HG02798 (cell line): Measurements from ENCODE around the gene SUOX.
"Not testable (repeated sequence)": the region's sequence is repeated elsewhere in the genome, so short reads cannot be mapped to it uniquely, and the experiment has no call there.

ENCODE experiments used
- ATAC-seq: cut with Tn5 transposase; IDR thresholded peaks from one replicate; pipeline ENCODE4 v1.9.1; 2021; ENCODE audit warnings: mild to moderate bottlenecking; ENCODE audit not compliant: unreplicated experiment, poor library complexity

Gene SUOX

DNA sequence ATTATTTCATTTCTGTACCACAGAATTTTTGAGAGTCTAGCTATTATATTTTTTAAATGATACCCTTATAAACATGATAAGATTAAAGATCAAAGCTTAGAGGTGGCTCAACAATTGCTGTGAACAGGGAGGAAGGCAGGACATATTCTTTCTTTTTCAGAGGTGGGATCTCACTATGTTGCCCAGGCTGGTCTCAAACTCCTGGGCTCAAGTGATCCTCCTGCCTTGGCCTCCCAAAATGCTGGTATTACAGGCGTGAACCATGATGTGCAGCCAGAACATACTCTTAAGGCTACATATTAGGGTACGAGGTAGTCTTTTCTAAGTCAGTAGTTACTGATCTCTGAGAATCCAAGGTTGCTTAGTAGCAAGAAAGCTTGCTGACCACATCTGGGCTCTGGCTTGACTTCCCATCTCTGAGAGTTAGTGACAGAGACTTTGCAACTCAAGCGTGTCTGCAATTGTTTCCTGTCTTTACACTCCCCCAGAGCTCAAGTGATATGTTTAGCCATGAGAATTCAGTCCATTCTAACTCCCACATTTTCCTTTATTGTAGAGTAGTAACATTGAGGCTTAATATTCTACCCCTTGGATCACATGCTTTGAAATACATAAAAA lies 14.6 kb upstream of the SUOX start:
- ATAC-seq = no peak

DNA sequence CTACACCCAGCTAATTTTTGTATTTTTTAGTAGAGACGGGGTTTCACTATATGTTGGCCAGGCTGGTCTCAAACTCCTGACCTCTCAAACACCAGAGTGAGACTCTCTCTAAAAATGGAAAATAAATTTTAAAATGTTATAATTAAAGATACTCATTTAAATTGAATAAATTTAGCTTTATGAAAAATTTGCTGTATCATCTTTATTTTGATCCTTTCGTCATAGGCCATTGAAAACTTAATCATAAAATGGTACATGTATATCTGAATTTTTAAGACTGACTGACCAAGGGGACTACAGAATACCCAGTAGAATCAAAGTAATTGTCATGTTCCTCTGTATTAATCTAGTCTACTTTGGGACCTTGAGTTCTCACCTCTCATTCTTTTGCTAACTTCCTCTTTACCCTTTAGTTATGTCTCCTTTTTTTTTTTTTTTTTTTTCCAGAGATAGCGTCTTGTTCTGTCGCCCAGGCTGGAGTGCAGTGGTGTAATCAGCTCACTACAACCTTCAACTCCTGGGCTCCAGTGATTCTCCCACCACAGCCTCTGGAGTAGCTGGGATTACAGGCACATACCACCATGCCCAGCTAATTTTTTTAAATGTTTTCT lies 13.7 kb upstream of the SUOX start:
- ATAC-seq = no peak

DNA sequence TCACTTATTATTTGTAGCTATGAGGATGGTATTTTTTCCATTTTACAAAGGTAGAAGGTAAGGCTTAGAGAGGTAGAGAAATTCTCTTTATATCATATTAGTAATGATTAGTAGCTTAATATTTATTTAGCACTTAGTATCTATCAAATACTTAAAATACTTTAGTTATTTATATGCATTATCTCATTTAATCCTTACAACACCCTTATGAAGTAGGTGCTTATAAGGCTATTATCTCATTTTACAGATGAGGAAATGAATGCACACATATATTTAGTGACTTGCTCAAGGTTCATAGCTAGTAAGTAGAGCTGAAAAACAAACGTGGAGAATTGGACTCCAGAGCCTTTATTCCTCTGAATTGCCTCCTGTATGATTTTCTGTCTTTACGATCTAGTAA lies 12.2 kb upstream of the SUOX start:
- ATAC-seq = no peak

DNA sequence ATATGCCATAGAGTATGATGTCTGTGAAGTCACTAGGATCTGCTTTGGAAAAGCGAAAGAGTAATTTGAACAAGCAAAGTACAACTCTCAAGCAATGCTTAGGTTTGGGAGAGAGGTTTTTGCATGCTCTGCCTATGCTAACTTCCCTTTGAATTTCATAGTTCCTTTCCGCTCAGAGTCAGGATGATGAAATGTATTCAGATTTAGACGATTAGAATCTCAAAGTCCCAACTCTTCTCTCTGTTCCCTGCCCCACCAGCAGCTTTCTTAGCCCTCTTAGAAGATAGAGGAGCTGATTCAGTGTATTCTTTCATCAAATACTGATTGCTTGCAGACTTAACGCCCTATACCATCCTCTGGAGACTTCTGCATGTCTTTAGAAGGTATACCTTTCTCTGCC lies 11.7 kb upstream of the SUOX start:
- ATAC-seq = no peak

DNA sequence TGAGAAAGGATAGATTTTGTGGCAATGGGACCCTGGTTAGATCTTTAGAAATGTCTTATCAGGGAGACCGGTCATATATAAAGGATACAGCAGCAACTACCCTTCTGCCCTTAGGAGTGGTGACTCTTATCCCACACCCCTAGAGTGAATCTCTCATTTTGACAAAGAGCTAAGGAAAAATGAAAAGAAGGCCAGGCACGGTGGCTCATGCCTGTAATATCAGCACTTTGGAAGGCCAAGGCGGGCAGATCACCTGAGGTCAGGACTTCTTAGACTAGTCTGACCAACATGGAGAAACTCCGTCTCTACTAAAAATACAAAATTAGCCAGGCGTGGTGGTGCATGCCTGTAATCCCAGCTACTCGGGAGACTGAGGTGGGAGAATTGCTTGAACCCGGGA lies 11.1 kb upstream of the SUOX start:
- not testable (repeated sequence) for ATAC-seq

DNA sequence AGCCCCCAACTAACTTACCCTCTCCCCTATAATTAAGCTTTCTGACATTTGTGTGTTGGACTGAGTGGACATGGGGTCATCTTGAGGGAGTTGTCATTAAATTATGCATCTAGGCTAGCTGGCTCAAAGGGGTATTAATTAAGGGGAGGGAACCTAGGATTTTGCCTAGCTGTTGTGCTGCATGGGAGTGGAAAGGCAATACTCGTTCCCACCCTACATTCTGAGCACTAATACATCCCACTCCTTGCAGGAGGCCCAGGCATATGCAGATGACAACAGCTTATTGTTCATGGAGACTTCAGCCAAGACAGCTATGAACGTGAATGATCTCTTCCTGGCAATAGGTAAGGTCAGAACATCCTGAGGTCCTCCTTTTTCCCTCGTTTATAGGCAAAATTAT lies 6.0 kb upstream of the SUOX start:
- no peak for ATAC-seq

DNA sequence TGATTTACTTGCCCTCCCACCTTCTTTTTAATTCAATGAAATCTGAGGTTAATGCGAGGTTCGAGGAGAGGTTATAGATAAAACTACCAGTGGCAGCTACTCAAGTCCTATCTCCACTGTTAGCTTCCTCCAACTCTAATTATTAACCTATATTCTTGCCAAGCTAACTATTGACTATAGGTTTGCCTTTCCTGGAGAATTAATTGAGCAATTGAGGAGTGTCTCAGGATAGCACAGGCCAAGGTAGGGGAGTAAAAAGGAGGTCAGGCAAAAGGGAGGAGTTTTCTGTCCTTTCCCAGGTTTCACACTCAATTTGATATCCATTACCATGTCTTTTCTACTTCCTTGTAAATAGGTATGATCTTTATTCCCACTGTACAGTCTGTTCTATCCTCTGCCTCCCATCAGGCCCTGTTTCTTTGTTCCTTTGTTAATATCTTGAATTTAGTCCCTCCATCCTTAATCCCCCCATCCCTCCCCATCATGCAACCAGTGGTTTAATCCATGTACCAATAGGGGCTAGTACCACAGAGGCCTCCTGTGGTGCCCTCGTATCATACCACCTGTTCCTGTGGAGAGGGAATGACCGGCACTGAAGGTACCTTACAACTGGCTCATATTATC lies 3.7 kb upstream of the SUOX start:
- no peak for ATAC-seq

DNA sequence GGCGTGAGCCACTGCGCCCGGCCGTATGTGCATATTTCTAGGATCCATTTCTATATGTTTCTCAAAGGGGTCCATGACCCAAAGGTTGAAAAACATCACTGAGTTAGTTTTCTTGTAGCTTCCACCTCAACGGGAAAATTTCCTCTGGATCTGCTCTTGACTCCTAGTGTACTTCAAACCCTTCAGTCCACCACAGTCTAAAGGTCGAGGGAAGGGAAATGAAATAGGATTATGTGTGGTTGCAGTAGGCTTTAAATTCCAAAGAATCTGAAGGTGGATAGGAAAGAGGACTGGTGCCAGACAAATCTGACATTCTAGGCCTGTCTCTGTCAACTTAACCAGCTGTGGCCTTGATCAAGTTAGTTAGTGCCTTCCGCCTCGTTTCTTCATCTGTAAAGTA lies 1.7 kb upstream of the SUOX start:
- no peak for ATAC-seq

DNA sequence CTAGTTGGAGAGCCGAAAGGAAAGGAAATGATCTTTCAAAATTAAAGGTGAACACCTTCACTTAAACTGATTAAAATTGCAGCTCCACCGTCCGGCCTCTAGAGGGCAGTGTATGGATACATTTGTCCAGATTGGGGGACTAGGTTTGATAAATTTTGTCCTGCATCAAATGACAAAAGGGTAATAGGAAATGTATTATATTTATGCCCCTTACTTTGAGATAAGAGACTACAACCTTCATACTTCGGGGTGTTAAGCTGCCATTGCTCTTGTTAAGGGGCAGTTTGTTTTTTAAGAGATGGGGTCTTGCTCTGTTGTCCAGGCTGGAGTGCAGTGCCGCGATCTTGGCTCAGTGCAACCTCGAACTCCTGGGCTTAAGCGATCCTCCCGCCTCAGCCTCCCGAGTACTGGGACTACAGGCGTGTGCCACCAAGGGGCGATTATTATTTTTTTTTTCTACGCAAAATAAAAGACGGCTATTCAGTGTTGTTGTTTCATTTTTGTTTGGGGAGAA lies 818 bp upstream of the SUOX start:
- ATAC-seq = no peak

DNA sequence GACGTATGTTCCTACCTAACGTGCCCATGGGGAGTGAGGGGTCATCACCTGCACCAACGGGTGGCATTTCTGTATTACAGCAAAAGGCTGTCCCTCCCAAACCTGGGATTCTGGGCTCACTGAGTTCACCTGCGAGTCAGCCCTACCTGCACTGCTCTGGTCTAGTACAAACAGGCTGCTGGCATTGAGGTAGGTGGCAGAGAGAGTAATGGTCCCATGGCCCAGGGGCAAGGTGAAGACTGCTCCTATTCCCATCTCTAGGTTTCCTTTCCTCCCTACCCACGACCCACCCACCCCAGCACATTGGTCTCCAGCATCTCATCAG lies 421 bp downstream of the SUOX start:
- ATAC-seq = peak; percentile 5

DNA sequence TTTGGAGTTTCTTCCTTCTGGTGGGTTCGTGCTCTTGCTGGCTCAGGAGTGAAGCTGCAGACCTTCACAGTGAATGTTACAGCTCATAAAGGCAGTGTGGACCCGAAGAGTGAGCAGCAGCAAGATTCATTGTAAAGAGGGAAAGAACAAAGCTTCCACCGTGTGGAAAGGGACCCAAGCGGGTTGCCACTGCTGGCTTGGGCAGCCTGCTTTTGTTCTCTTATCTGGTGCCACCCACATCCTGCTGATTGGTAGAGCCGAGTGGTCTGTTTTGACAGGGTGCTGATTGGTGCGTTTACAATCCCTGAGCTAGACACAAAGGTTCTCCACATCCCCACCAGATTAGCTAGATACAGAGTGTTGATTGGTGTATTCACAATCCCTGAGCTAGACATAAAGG lies 2.4 kb downstream of the SUOX start:
- not testable (repeated sequence) for ATAC-seq

DNA sequence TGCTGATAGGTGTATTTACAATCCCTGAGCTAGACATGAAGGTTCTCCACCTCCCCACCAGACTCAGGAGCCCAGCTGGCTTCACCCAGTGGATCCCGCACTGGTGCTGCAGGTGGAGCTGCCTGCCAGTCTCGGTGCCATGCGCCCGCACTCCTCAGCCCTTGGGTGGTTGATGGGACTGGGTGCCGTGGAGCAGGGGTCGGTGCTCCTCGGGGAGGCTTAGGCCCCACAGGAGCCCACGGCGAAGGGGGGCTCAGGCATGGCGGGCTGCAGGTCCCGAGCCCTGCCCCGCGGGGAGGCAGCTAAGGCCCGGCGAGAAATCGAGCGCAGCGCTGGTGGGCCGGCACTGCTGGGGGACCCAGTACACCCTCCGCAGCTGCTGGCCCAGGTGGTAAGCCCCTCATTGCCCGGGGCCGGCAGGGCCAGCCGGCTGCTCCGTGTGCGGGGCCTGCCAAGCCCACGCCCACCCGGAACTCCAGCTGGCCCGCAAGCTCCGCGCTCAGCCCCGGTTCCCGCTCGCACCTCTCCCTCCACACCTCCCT lies 3.0 kb downstream of the SUOX start:
- ATAC-seq = not testable (repeated sequence)

DNA sequence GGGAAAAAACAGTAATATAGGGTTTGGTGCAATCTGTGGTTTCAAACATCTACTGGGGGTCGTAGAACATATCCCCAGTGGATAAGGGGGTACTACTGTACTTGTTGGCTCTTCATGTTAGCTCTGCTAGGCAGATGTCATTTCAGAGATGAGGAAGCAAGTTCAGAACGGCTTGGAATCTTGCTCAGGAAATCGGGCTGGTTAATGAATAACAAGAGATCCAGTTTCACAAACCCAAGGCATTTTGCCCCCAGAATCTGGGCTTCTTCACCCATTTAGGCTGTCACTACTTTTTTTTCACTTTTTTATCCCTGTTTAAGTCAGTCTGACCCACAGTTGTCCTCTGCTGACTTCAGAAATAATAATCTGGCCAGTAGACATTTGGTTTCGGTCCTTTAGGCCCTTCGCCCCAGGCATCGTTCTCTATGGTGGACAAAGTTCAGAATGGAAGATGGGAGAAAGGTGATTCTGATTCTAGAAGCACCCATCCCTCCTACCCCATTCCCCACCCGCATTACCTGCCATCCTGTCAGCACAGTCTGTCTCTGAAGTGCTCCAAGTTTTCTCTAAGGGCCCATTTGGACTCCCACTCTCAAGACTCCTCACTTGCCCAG lies 4.5 kb downstream of the SUOX start:
- no peak for ATAC-seq

DNA sequence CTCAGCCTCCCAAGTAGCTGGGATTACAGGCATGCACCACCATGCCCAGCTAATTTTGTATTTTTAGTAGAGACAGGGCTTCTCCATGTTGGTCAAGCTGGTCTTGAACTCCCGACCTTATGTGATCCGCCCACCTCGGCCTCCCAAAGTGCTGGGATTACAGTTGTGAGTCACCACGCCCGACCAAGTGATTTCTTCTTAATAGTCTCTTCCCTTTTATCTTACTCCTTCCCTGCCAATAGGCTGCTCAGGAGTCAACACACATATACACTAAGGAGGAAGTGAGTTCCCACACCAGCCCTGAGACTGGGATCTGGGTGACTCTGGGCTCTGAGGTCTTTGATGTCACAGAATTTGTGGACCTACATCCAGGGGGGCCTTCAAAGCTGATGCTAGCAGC lies 6.3 kb downstream of the SUOX start:
- ATAC-seq = not testable (repeated sequence)

DNA sequence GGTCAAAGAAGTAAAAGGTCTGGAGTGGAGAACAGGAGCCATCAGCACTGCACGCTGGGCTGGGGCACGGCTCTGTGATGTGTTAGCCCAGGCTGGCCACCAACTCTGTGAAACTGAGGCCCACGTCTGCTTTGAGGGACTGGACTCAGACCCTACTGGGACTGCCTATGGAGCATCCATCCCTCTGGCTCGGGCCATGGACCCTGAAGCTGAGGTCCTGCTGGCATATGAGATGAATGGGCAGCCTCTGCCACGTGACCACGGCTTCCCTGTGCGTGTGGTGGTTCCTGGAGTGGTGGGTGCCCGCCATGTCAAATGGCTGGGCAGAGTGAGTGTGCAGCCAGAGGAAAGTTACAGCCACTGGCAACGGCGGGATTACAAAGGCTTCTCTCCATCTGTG lies 7.1 kb downstream of the SUOX start:
- ATAC-seq = no peak

DNA sequence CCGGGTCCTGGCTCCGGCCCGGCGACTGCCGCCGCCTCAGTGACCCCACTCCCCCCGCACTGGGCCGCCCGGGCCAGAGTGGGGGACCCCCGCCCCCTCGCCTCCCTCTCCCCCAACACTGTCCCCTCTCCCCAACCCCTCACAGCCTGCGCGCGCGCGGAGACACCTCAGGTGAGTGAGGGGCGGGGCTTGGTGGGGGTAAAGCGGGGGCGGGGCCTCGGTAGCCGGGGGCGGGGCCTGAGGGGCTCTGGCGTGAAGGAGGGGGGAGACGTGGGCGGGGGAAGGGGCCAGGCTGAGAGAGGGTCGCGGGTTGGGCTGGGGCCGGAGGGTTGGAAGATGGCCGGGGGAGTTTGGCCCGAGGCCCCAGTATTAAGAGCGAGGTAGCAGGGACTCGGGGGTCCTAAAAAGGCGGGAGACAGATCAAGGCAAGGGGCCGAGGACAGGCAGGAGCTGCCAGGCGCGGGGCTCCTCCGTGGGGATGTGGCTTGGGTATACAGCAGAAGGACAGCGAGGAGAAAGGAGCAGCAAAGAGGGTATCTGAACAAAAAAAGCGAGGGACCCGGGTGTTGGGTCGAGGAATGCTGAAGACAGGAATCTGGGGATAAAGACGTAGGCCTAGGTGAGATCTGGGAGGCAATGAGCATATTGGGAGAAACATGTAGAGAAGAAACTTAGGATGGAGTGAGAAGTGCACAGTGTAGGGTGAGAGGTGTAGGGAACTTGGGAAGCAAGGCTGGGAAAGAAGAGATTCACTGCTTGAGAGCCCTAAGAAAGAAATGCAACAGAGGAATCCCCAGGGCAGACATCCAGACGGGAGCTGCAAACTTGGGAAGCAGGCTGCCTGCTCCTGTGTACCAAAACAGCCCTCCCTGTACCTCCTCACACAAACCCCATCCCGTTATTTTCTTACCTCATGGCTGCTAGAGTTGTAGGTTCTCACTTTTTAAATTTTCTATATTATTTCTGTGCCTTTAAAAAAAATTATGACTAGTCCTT lies 10.8 kb downstream of the SUOX start:
- ATAC-seq = peak; percentile 24

DNA sequence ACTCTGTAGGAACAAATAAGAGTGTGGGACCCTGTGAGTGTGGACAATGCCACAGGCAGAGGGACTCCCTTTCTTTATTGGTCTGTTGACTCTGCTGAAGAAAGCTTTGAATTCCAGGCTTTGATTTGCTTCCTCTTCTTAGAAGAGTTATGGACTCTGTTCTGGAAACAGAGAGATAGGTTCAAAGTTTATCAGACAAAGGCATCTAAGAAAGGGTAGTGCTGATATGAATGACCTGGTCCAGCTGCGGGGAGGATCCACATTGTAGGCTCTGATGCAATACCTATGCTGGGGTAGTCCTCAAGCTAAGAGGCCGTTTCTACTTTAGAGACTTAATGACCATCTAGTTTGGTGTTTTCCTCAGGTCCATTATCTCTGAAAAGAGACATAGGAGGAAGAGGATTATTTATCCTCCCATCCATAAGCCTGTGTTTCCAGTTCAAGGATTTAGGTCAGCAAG lies 13.1 kb downstream of the SUOX start:
- no peak for ATAC-seq

DNA sequence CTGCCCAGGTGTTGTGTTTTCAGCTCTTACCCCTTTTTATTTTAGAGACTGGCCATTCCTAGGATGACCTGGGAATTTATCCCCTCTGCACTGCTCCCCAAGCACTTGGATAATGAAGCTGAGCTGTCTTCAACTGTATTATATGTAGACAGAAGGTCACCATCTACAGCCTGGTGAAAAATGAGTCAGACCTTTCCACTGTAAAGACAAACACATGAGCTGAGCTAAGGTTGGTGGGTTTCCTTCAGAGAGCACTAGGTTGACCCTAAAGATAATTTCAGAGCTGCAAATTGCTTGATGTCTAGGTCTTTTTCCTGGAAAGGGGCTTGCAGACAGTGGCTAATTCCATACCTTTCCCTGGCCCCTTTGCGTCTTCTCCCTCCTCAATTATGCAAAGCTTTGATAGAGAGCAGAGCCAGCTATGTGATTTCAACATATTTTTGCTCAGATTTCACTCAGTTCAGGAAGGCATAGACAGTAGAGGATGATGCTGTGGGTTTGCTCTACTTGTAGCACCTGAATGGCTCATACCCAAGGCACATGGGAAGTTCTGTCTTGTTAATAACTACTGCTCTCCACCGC lies 14.5 kb downstream of the SUOX start:
- ATAC-seq = no peak

DNA sequence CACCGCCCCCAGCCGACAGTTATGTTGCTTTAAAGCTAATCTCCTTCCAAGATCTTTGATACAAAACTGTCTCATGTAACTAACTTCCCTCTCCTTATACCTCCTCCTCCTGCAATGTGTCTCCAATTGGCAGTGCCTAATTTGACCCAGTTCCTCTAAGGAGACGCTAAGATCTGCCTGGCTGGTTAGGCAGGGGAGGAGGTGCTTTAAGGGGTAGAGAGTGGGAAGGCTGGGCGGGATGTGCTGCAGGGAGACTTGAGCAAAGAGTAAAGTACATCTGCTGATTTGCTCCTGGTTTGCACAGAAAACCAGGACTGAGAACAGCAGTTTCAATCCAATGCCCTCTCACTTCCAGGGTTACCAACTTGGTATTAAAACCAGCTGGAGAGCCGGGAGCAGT lies 16.4 kb downstream of the SUOX start:
- no peak for ATAC-seq

DNA sequence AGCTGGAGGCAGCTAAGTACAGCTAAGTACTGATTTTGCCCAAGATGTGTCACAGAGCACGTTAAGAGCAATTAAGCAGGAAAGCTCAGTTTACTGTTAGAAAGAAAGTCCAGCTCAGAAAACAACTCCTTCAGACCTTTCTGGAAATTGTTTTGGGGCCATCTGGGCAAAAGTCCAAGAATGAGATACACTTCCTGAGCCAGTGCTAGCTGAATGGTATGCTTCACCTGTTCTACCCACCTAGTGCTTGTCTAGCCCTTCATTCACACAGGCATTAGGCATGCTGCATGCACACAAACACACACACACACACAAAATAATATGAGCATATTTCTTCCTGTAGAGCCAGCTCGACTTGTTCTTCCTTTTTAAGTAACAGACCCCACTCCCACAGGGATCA lies 17.1 kb downstream of the SUOX start:
- ATAC-seq = no peak
